Liver (tissue), 9 donors: ENCODE results near the gene ATF2. TPM values are rescaled to one million over a fixed set of nuclear protein-coding genes. Genes with fewer than 3 reads are reported as not detected.

ENCODE experiments used
- DNase-seq: peaks from one replicate; pipeline ENCODE4 v3.0.0-alpha.2; 2017; ENCODE audit warnings: low spot score
- H3K27ac ChIP-seq, 2 donors: one replicate each; pipeline ENCODE4 v1.7.0; 2013; ENCODE audit warnings: inconsistent platforms in 2 of 2, low read length in 2 of 2, control low read depth in 1 of 2, low read depth in 1 of 2, mild to moderate bottlenecking in 1 of 2
- H3K27me3 ChIP-seq, 4 donors: one replicate each; pipeline versions ENCODE4 v1.6.1 to v1.7.0; 2013; ENCODE audit warnings: low read length in 3 of 4, inconsistent platforms in 1 of 4, mild to moderate bottlenecking in 1 of 4, moderate library complexity in 1 of 4; ENCODE audit not compliant: control insufficient read depth in 4 of 4, insufficient read depth in 4 of 4
- H3K36me3 ChIP-seq, 4 donors: one replicate each; pipeline versions ENCODE4 v1.6.1 to v1.7.0; 2013; ENCODE audit warnings: low read length in 3 of 4, mild to moderate bottlenecking in 3 of 4, low read depth in 1 of 4, moderate library complexity in 1 of 4; ENCODE audit not compliant: control insufficient read depth in 4 of 4, insufficient read depth in 3 of 4
- H3K4me1 ChIP-seq, 4 donors: one replicate each; pipeline versions ENCODE4 v1.6.1 to v1.7.0; 2013; ENCODE audit warnings: low read length in 3 of 4, mild to moderate bottlenecking in 3 of 4, moderate library complexity in 1 of 4; ENCODE audit not compliant: control insufficient read depth in 4 of 4, insufficient read depth in 4 of 4
- H3K4me3 ChIP-seq, 3 donors: one replicate each; pipeline versions ENCODE4 v1.6.1 to v1.7.0; 2013; ENCODE audit warnings: low read length in 3 of 3, control low read depth in 1 of 3, low read depth in 1 of 3, mild to moderate bottlenecking in 1 of 3
- H3K9ac ChIP-seq, 2 donors: one replicate each; pipeline ENCODE4 v1.7.0; 2013; ENCODE audit warnings: low read length in 2 of 2, mild to moderate bottlenecking in 2 of 2, moderate library complexity in 2 of 2, control low read depth in 1 of 2, low read depth in 1 of 2
- H3K9me3 ChIP-seq, 4 donors: one replicate each; pipeline versions ENCODE4 v1.6.1 to v1.7.0; 2013; ENCODE audit warnings: low read length in 3 of 4; ENCODE audit not compliant: control insufficient read depth in 4 of 4
- CTCF ChIP-seq: fragments of 150-350 bp; IDR thresholded peaks from 2 replicates; pipeline ENCODE4 v1.5.1; 2017; ENCODE audit warnings: improper control_type of control experiment, low read depth, low read length; ENCODE audit not compliant: missing input control
- EGR1 ChIP-seq, 2 donors: IDR thresholded peaks; 2 replicates each; pipeline ENCODE4 v1.6.1; 2016 to 2018; ENCODE audit warnings: antibody characterized with exemption in 2 of 2, low read depth in 2 of 2
- FOXA1 ChIP-seq: IDR thresholded peaks from 2 replicates; pipeline ENCODE4 v1.6.1; 2016; ENCODE audit warnings: antibody characterized with exemption
- GABPA ChIP-seq, 2 donors: IDR thresholded peaks in 1 of 2; conservative IDR thresholded peaks in 1 of 2; 2 replicates each; pipeline ENCODE4 v1.6.1; 2016; ENCODE audit warnings: antibody characterized with exemption in 2 of 2, mild to moderate bottlenecking in 1 of 2, moderate library complexity in 1 of 2
- HNF4A ChIP-seq, 2 donors: conservative IDR thresholded peaks; 2 replicates each; pipeline ENCODE4 v1.6.1; 2016; ENCODE audit warnings: antibody characterized with exemption in 2 of 2, mild to moderate bottlenecking in 2 of 2
- MAX ChIP-seq: IDR thresholded peaks from 2 replicates; pipeline ENCODE4 v1.6.1; 2016; ENCODE audit warnings: antibody characterized with exemption
- RAD21 ChIP-seq, 2 donors: IDR thresholded peaks; 2 replicates each; pipeline ENCODE4 v1.6.1; 2016; ENCODE audit warnings: antibody characterized with exemption in 2 of 2, mild to moderate bottlenecking in 2 of 2
- REST ChIP-seq: IDR thresholded peaks from 2 replicates; pipeline ENCODE4 v1.6.1; 2016; ENCODE audit warnings: antibody characterized with exemption, mild to moderate bottlenecking
- RXRA ChIP-seq, 2 donors: IDR thresholded peaks; 2 replicates each; pipeline ENCODE4 v1.6.1; 2017 to 2018; ENCODE audit warnings: antibody characterized with exemption in 2 of 2, mild to moderate bottlenecking in 1 of 2
- SP1 ChIP-seq: IDR thresholded peaks from 2 replicates; pipeline ENCODE4 v1.6.1; 2018; ENCODE audit warnings: antibody characterized with exemption, mild to moderate bottlenecking
- TAF1 ChIP-seq: conservative IDR thresholded peaks from 2 replicates; pipeline ENCODE4 v1.6.1; 2016; ENCODE audit warnings: antibody characterized with exemption, mild to moderate bottlenecking
- YY1 ChIP-seq: IDR thresholded peaks from 2 replicates; pipeline ENCODE4 v1.6.1; 2016; ENCODE audit warnings: antibody characterized with exemption, mild to moderate bottlenecking
- WGBS: extraction: QIAGEN DNeasy Blood & Tissue Kit; methylation state at CpG from one replicate; pipeline ENCODE4 v1.1.7; 2013; 5-methylcytosine and 5-hydroxymethylcytosine counted together
- polyA plus RNA-seq, 2 donors: library from polyadenylated mRNA; stranded (reverse) in 1 of 2; unstranded in 1 of 2; fragments of 200-250 nt in 1 of 2; fragments of >200 nt in 1 of 2; fragmentation: Nextera tagmentation in 1 of 2; extraction: Ambion mirVana in 1 of 2; gene quantifications; one replicate each; pipeline versions ENCODE4 v1.2.1 to v1.2.3, GENCODE V29; 2013 to 2015
- total RNA-seq, 2 donors: library from RNA; depleted of rRNA; stranded (reverse); fragments of >200 nt; gene quantifications; one replicate each; pipeline ENCODE4 v1.2.3, GENCODE V29; 2014
- TF ChIP-seq, protein P1 (sequence below): IDR thresholded peaks from 2 replicates; pipeline ENCODE4 v1.6.1; 2016; ENCODE audit warnings: antibody characterized with exemption
- TF ChIP-seq, protein P2 (sequence below): IDR thresholded peaks from 2 replicates; pipeline ENCODE4 v1.6.1; 2016; ENCODE audit warnings: antibody characterized with exemption
- donor health status: healthy.
- donor health status: healthy.
- donor health status: healthy.
- donor health status: healthy.
- donor health status: healthy.

ATF2 gene
- total and polyA plus RNA-seq, 4 donors, result 10.4 to 34.0 (median 17.2) TPM

- Histone ChIP-seq H3K27ac (no peak overlapping the region), H3K36me3 (peaks cover 2 to 12% (median 10%) of the 10 kb centered on the region in 4 donors), H3K9ac (no peak overlapping the region), H3K4me3 (no peak overlapping the region), H3K27me3 (no peaks in the 10 kb centered on the region), H3K4me1 (no peaks in the 10 kb centered on the region), H3K9me3 (no peaks in the 10 kb centered on the region)
- no peak for DNase-seq
- TF ChIP-seq HNF4A (conservative IDR thresholded peaks at IDR 0.05) (no peak), RAD21 (IDR thresholded peaks at IDR 0.05) (no peak), MAX (no peak), EGR1 (IDR thresholded peaks at IDR 0.05; ENCODE audit: low read depth in 2 of 2) (no peak), FOXA1 (no peak), TAF1 (no peak), SP1 (no peak)
- TF ChIP-seq, protein P1, sequence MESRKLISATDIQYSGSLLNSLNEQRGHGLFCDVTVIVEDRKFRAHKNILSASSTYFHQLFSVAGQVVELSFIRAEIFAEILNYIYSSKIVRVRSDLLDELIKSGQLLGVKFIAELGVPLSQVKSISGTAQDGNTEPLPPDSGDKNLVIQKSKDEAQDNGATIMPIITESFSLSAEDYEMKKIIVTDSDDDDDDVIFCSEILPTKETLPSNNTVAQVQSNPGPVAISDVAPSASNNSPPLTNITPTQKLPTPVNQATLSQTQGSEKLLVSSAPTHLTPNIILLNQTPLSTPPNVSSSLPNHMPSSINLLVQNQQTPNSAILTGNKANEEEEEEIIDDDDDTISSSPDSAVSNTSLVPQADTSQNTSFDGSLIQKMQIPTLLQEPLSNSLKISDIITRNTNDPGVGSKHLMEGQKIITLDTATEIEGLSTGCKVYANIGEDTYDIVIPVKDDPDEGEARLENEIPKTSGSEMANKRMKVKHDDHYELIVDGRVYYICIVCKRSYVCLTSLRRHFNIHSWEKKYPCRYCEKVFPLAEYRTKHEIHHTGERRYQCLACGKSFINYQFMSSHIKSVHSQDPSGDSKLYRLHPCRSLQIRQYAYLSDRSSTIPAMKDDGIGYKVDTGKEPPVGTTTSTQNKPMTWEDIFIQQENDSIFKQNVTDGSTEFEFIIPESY, result no peak
- WGBS, result 90% methylated on average over 3 of the region's 3 CpGs
These were observed 32.8 kb downstream of the ATF2 start for GRCh38 chr2:175135177-175135576.

GRCh38 chr2:175131252-175131651 lies 36.8 kb downstream of the ATF2 start:
- TF ChIP-seq EGR1 (IDR thresholded peaks at IDR 0.05; ENCODE audit: low read depth in 2 of 2), result no peak
- no peak for TF ChIP-seq YY1
- TF ChIP-seq, protein P1, result no peak
- no peak for TF ChIP-seq CTCF
- no peak for TF ChIP-seq REST
- TF ChIP-seq GABPA (IDR thresholded peaks at IDR 0.05 in 1 of 2, conservative IDR thresholded peaks at IDR 0.05 in 1 of 2), result no peak
- TF ChIP-seq SP1, result no peak
- TF ChIP-seq RXRA (IDR thresholded peaks at IDR 0.05), result no peak
- TF ChIP-seq, protein P2, sequence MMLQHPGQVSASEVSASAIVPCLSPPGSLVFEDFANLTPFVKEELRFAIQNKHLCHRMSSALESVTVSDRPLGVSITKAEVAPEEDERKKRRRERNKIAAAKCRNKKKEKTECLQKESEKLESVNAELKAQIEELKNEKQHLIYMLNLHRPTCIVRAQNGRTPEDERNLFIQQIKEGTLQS, result no peak
- TF ChIP-seq RAD21 (IDR thresholded peaks at IDR 0.05), result no peak
- no peak overlapping the region for H3K9ac ChIP-seq
- no peak for DNase-seq
- WGBS, result 78% methylated on average over 2 of the region's 2 CpGs
- H3K9me3 ChIP-seq, result no peaks in the 10 kb centered on the region
- H3K4me1 ChIP-seq, result no peaks in the 10 kb centered on the region
- no peak overlapping the region for H3K4me3 ChIP-seq
- no peaks in the 10 kb centered on the region for H3K27me3 ChIP-seq
- no peak overlapping the region for H3K27ac ChIP-seq
- H3K36me3 ChIP-seq, result peaks cover 2 to 17% (median 11%) of the 10 kb centered on the region in 4 donors
